Panc1 (cell line): ENCODE measurements around the gene ALK. TPM values are rescaled to one million over a fixed set of nuclear protein-coding genes. Genes with fewer than 3 reads are reported as not detected.

Experiments
- ATAC-seq: fragments of 200-7000 bp; cut with Tn5 transposase; 2 replicates; pipeline ENCODE4 v1.9.1; 2020; ENCODE audit warnings: mild to moderate bottlenecking, moderate library complexity
- BruUV-seq: library from RNA; stranded (reverse); fragments of 400-500 nt; replicated peaks from 2 replicates; lab custom pipeline; 2021; lab: Mats Ljungman, UMichigan
- CTCF ChIA-PET: fragments of 300-600 bp; sonication (Branson Sonifier 250); formaldehyde crosslinking; loops from one replicate; lab custom pipeline; 2022; ENCODE audit warnings: antibody characterized with exemption; lab: Charles Lee
- POLR2A ChIA-PET: fragments of 300-600 bp; sonication (Branson Sonifier 250); formaldehyde crosslinking; loops from one replicate; lab custom pipeline; 2022; ENCODE audit warnings: antibody characterized with exemption; lab: Charles Lee
- DNase-seq: peaks from one replicate; pipeline ENCODE4 v3.0.0-alpha.2; 2010; ENCODE audit warnings: low read depth, low spot score
- H3K27ac ChIP-seq: 2 replicates; pipeline ENCODE4 v1.5.1; 2011; ENCODE audit warnings: mild to moderate bottlenecking, low read length, inconsistent platforms
- H3K27me3 ChIP-seq: fragments of 200-500 bp; sonication (Bioruptor generic); 2 replicates; pipeline ENCODE4 v1.6.0; 2014; ENCODE audit warnings: low read length, inconsistent platforms; ENCODE audit not compliant: control insufficient read depth, insufficient read depth
- H3K36me3 ChIP-seq: fragments of 200-500 bp; sonication (Bioruptor generic); 2 replicates; pipeline ENCODE4 v1.5.1; 2014; ENCODE audit warnings: inconsistent platforms, mild to moderate bottlenecking, low read length, moderate library complexity; ENCODE audit not compliant: control insufficient read depth, insufficient read depth
- H3K4me1 ChIP-seq: 2 replicates; pipeline ENCODE4 v1.5.1; 2011; ENCODE audit warnings: inconsistent platforms, mild to moderate bottlenecking, low read length, moderate library complexity; ENCODE audit not compliant: control insufficient read depth, insufficient read depth
- H3K4me3 ChIP-seq, 2 experiments: 2 replicates each; pipeline ENCODE4 v1.5.1; 2011 to 2012; ENCODE audit warnings: low read depth in 2 of 2, low read length in 2 of 2, mild to moderate bottlenecking in 2 of 2, inconsistent platforms in 1 of 2, moderate library complexity in 1 of 2
- H3K9me3 ChIP-seq: fragments of 200-500 bp; sonication (Bioruptor generic); 2 replicates; pipeline ENCODE4 v1.5.1; 2014; ENCODE audit warnings: low read depth, mild to moderate bottlenecking, inconsistent platforms, low read length, moderate library complexity; ENCODE audit not compliant: control insufficient read depth, insufficient read depth
- POLR2AphosphoS5 ChIP-seq: IDR thresholded peaks from 2 replicates; pipeline ENCODE4 v1.6.1; 2012; ENCODE audit warnings: mild to moderate bottlenecking, low read depth, low read length, moderate library complexity
- SIN3A ChIP-seq: IDR thresholded peaks from 2 replicates; pipeline ENCODE4 v1.6.1; 2012; ENCODE audit warnings: low read depth, mild to moderate bottlenecking, low read length, moderate library complexity, borderline replicate concordance; ENCODE audit not compliant: insufficient read depth
- TCF7L2 ChIP-seq: IDR thresholded peaks from 2 replicates; pipeline ENCODE4 v1.6.1; 2011; ENCODE audit warnings: mild to moderate bottlenecking, low read depth, low read length, inconsistent platforms
- in situ Hi-C: cut with HindIII; loops from 2 replicates; pipeline ENCODE4 v1.10.0; 2016; ENCODE audit warnings: low sequenced_read_pairs, low pct_unique_long_range_greater_than_20kb
- intact Hi-C: fragments of 100-400 bp; cut with micrococcal nuclease; formaldehyde crosslinking; loops from one replicate; pipeline ENCODE4 v1.10.0; 2022; ENCODE audit not compliant: unreplicated experiment
- total RNA-seq: library from RNA; stranded (reverse); gene quantifications from one replicate; pipeline ENCODE4 v1.2.1, GENCODE V29; 2021; ENCODE audit not compliant: unreplicated experiment
- TF ChIP-seq, protein P1 (sequence below), 2 experiments: IDR thresholded peaks; 2 replicates each; pipeline ENCODE4 v1.6.1; 2011 to 2012; ENCODE audit warnings: low read depth in 2 of 2, control low read depth in 1 of 2, low read length in 1 of 2, mild to moderate bottlenecking in 1 of 2, moderate library complexity in 1 of 2; ENCODE audit not compliant: insufficient read depth in 1 of 2
- TF ChIP-seq, protein P2 (sequence below): fragments of 450-650 bp; IDR thresholded peaks from 2 replicates; pipeline ENCODE4 v1.5.1; 2017; ENCODE audit warnings: mild to moderate bottlenecking

ALK gene
- total RNA-seq, 1 experiment from 2014 or later, result not detected

DNA sequence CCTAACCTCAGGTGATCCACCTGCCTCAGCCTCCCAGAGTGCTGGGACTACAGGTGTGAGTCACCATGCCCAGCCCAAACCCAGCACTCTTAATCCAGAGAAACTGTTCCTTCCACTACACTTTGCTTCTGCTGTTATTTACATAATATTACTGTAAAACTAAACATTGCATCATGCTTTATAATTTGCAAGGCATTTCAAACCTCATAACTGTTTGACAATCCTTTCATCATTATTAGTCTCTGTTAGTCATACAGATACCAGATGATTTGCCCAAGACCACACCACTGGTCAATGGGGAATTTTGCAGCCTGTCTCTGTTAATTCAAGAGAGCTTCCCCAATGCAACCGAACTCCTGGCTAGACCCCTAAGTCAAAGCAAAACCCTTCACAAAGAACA, 338.3 kb downstream of the ALK start:
- no peak overlapping the region for H3K27ac ChIP-seq
- no peaks in the 10 kb centered on the region for H3K9me3 ChIP-seq
- POLR2A ChIA-PET, result no interaction called here
- BruUV-seq, result no TSS peak
- no peaks in the 10 kb centered on the region for H3K4me1 ChIP-seq
- intact Hi-C loops (no loop called here), in situ Hi-C loops (no loop called here)
- ATAC-seq (no peak), DNase-seq (no peak)
- H3K27me3 ChIP-seq, result peaks cover 6% of the 10 kb centered on the region
- no peaks in the 10 kb centered on the region for H3K36me3 ChIP-seq
- CTCF ChIA-PET, result no interaction called here
- TF ChIP-seq, protein P1, sequence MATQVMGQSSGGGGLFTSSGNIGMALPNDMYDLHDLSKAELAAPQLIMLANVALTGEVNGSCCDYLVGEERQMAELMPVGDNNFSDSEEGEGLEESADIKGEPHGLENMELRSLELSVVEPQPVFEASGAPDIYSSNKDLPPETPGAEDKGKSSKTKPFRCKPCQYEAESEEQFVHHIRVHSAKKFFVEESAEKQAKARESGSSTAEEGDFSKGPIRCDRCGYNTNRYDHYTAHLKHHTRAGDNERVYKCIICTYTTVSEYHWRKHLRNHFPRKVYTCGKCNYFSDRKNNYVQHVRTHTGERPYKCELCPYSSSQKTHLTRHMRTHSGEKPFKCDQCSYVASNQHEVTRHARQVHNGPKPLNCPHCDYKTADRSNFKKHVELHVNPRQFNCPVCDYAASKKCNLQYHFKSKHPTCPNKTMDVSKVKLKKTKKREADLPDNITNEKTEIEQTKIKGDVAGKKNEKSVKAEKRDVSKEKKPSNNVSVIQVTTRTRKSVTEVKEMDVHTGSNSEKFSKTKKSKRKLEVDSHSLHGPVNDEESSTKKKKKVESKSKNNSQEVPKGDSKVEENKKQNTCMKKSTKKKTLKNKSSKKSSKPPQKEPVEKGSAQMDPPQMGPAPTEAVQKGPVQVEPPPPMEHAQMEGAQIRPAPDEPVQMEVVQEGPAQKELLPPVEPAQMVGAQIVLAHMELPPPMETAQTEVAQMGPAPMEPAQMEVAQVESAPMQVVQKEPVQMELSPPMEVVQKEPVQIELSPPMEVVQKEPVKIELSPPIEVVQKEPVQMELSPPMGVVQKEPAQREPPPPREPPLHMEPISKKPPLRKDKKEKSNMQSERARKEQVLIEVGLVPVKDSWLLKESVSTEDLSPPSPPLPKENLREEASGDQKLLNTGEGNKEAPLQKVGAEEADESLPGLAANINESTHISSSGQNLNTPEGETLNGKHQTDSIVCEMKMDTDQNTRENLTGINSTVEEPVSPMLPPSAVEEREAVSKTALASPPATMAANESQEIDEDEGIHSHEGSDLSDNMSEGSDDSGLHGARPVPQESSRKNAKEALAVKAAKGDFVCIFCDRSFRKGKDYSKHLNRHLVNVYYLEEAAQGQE (IDR thresholded peaks at IDR 0.05; ENCODE audit: insufficient read depth in 1 of 2, low read depth in 2 of 2, low read length in 1 of 2), result no peak
- TF ChIP-seq TCF7L2, result no peak
- TF ChIP-seq SIN3A, result no peak
- no peak for TF ChIP-seq POLR2AphosphoS5
- TF ChIP-seq, protein P2, sequence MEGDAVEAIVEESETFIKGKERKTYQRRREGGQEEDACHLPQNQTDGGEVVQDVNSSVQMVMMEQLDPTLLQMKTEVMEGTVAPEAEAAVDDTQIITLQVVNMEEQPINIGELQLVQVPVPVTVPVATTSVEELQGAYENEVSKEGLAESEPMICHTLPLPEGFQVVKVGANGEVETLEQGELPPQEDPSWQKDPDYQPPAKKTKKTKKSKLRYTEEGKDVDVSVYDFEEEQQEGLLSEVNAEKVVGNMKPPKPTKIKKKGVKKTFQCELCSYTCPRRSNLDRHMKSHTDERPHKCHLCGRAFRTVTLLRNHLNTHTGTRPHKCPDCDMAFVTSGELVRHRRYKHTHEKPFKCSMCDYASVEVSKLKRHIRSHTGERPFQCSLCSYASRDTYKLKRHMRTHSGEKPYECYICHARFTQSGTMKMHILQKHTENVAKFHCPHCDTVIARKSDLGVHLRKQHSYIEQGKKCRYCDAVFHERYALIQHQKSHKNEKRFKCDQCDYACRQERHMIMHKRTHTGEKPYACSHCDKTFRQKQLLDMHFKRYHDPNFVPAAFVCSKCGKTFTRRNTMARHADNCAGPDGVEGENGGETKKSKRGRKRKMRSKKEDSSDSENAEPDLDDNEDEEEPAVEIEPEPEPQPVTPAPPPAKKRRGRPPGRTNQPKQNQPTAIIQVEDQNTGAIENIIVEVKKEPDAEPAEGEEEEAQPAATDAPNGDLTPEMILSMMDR, result no peak
- H3K4me3 ChIP-seq, result no peak overlapping the region

DNA sequence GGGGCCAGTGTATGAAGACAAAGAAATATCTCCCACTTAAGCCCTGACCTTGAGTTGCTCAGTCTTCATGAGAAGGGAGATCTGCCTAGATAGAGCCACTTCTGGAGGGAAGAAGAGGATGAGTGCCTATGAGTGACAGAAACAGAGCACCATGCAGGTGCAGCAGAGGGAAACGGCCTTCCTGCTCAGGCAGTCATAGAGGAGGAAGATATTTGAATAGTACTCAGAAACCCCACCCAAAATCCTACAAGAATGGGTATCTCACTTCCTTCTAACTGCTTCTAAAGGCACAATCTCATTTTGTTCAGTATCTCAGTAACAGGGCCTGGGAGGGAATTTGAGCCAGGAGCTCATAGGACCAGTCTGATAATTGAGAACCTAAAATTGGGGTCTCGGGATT, 339.3 kb downstream of the ALK start:
- BruUV-seq, result no TSS peak
- DNase-seq (no peak), ATAC-seq (no peak)
- TF ChIP-seq SIN3A (no peak), TCF7L2 (no peak), POLR2AphosphoS5 (no peak)
- TF ChIP-seq, protein P1 (IDR thresholded peaks at IDR 0.05; ENCODE audit: insufficient read depth in 1 of 2, low read depth in 2 of 2, low read length in 1 of 2), result no peak
- TF ChIP-seq, protein P2, result no peak
- Histone ChIP-seq H3K36me3 (no peaks in the 10 kb centered on the region), H3K27ac (no peak overlapping the region), H3K27me3 (peaks cover 6% of the 10 kb centered on the region), H3K9me3 (no peaks in the 10 kb centered on the region), H3K4me3 (no peak overlapping the region), H3K4me1 (no peaks in the 10 kb centered on the region)
- intact Hi-C loops, result no loop called here
- ChIA-PET CTCF (no interaction called here), POLR2A (no interaction called here)
- in situ Hi-C loops, result no loop called here
